Measurements from ENCODE around the gene BANP.

The BANP gene

DNA sequence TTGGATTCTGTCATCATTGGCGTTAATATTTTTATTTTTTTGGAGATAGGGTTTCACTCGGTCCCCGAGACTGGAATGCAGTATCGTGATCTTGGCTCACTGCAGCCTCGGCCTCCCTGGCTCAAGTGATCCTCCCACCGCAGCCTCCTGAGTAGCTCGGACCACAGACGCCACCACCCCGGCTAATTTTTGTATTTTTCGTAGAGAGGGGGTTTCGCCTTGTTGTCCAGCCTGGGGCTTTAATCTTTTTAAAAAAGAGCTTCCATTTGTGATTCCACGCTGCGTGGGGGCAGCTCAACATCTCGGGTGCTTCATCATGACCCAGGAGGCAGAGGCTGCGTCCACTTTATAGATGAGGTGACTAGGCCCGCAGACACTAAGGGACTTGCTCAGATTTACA lies 1.5 kb downstream of the BANP start:
- Histone ChIP-seq H3K9ac (no peak overlapping the region; the same call in 1 of the 2 replicates), H3K4me1 (ENCODE audit: low read depth, poor library complexity, severe bottlenecking) (peaks cover 48% of the 10 kb centered on the region), H4K20me1 (ENCODE audit: insufficient read depth) (no peaks in the 10 kb centered on the region), H3K79me2 (ENCODE audit: insufficient read depth, low read depth) (peaks cover 48% of the 10 kb centered on the region; the same call in 1 of the 2 replicates), H3K4me2 (peak overlapping the region; percentile 82; the same call in 1 of the 2 replicates), H3K36me3 (ENCODE audit: insufficient read depth) (no peaks in the 10 kb centered on the region), H2AFZ (ENCODE audit: low read depth) (no peak overlapping the region), H3K4me3 (IDR thresholded peaks at IDR 0.05; ENCODE audit: insufficient read depth, low read depth, low read length) (no peak overlapping the region), H3K27ac (no peak overlapping the region), H3K27me3 (ENCODE audit: insufficient read depth, low read depth) (no peaks in the 10 kb centered on the region)
- TF ChIP-seq, protein P1, sequence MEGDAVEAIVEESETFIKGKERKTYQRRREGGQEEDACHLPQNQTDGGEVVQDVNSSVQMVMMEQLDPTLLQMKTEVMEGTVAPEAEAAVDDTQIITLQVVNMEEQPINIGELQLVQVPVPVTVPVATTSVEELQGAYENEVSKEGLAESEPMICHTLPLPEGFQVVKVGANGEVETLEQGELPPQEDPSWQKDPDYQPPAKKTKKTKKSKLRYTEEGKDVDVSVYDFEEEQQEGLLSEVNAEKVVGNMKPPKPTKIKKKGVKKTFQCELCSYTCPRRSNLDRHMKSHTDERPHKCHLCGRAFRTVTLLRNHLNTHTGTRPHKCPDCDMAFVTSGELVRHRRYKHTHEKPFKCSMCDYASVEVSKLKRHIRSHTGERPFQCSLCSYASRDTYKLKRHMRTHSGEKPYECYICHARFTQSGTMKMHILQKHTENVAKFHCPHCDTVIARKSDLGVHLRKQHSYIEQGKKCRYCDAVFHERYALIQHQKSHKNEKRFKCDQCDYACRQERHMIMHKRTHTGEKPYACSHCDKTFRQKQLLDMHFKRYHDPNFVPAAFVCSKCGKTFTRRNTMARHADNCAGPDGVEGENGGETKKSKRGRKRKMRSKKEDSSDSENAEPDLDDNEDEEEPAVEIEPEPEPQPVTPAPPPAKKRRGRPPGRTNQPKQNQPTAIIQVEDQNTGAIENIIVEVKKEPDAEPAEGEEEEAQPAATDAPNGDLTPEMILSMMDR (conservative IDR thresholded peaks at IDR 0.05; ENCODE audit: low read depth, low read length), result no peak

DNA sequence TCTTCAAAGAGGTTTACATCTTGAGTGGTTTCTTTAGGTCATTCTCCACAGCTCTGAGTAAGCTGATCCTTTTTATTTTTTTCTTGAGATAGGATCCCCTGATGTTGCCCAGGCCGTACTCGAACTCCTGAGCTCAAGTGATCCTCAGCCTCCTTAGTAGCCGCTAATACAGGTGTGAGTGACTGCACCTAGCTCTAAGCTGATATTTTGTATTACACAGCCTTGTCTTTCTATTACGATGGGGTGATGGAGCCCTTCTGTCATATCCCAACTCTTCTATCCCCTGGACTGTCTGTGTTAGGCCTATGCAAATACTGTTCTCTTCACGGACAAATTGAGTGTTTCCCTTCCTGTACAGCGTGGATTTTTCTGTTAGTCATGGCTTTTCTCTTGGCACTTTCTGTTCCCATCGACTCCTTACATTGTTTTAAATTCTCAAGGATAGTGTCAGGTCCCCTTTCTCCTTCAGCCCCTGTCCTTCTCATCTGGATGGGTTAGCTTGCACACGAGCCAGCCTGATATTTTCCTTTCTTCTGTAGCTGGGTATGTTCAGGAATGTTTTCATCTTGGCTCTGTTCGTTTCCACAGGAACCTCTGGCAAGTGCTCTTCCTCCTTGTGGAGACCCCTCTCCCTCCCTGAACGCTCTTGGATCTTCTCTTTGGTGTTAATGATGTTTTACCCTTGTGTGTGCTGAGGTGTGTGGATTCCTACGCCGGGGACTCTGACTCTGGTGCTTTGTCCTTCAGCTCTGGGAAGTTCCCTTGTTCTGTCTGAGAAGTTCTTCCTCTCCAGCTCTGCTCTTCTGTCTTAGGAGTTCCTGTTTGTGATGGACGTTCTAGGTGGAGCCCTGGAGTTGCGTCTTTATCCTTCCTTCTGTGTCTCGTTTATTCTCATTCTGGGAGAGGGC lies 2.3 kb downstream of the BANP start:
- TF ChIP-seq, protein P1 (conservative IDR thresholded peaks at IDR 0.05; ENCODE audit: low read depth, low read length), result no peak
- no peaks in the 10 kb centered on the region for H3K36me3 ChIP-seq (ENCODE audit: insufficient read depth)
- H4K20me1 ChIP-seq (ENCODE audit: insufficient read depth), result no peaks in the 10 kb centered on the region
- no peak overlapping the region for H3K4me3 ChIP-seq (IDR thresholded peaks at IDR 0.05; ENCODE audit: insufficient read depth, low read depth, low read length)
- H3K79me2 ChIP-seq (ENCODE audit: insufficient read depth, low read depth), result peaks cover 56% of the 10 kb centered on the region; the same call in 1 of the 2 replicates
- no peaks in the 10 kb centered on the region for H3K27me3 ChIP-seq (ENCODE audit: insufficient read depth, low read depth)
- no peak overlapping the region for H2AFZ ChIP-seq (ENCODE audit: low read depth)
- H3K9ac ChIP-seq, result no peak overlapping the region
- H3K4me1 ChIP-seq (ENCODE audit: low read depth, poor library complexity, severe bottlenecking), result peaks cover 48% of the 10 kb centered on the region
- no peak overlapping the region for H3K27ac ChIP-seq
- no peak overlapping the region for H3K4me2 ChIP-seq

DNA sequence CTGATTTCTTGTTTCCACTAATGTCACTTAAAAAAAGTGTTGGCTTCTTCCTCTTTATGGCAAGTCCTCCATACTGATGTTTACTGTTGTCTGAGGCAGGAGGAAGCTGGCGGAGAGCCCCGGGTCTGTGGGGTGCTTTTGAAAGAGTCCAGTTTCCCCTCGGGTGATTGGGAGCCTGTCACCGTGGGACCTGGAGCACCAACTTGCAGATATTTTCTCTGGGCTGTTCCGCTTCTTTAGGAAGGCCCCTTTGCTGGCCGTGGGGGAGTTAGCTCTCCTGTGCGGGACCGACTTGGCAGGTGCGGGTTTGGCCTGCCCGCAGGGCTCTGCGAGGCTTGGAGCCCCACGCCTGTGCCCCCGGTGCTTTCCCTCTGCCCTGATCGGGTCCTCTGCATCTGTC lies 3.1 kb downstream of the BANP start:
- Histone ChIP-seq H4K20me1 (ENCODE audit: insufficient read depth) (no peaks in the 10 kb centered on the region), H2AFZ (ENCODE audit: low read depth) (no peak overlapping the region), H3K27me3 (ENCODE audit: insufficient read depth, low read depth) (no peaks in the 10 kb centered on the region), H3K4me2 (no peak overlapping the region), H3K27ac (no peak overlapping the region), H3K79me2 (ENCODE audit: insufficient read depth, low read depth) (peaks cover 63% of the 10 kb centered on the region; the same call in 1 of the 2 replicates), H3K4me1 (ENCODE audit: low read depth, poor library complexity, severe bottlenecking) (peaks cover 48% of the 10 kb centered on the region), H3K9ac (no peak overlapping the region), H3K36me3 (ENCODE audit: insufficient read depth) (no peaks in the 10 kb centered on the region), H3K4me3 (IDR thresholded peaks at IDR 0.05; ENCODE audit: insufficient read depth, low read depth, low read length) (no peak overlapping the region)
- TF ChIP-seq, protein P1 (conservative IDR thresholded peaks at IDR 0.05; ENCODE audit: low read depth, low read length), result no peak

GRCh38 chr16:87954826-87955225 lies 3.6 kb downstream of the BANP start:
- Histone ChIP-seq H4K20me1 (ENCODE audit: insufficient read depth) (no peaks in the 10 kb centered on the region), H3K4me2 (peak overlapping the region; percentile 72; the same call in 1 of the 2 replicates), H3K36me3 (ENCODE audit: insufficient read depth) (no peaks in the 10 kb centered on the region), H3K27ac (peak overlapping the region; percentile 80; the same call in 1 of the 2 replicates), H3K9ac (no peak overlapping the region; the same call in 1 of the 2 replicates), H3K4me1 (ENCODE audit: low read depth, poor library complexity, severe bottlenecking) (peaks cover 48% of the 10 kb centered on the region), H2AFZ (ENCODE audit: low read depth) (no peak overlapping the region), H3K79me2 (ENCODE audit: insufficient read depth, low read depth) (peaks cover 65% of the 10 kb centered on the region; the same call in 1 of the 2 replicates), H3K4me3 (IDR thresholded peaks at IDR 0.05; ENCODE audit: insufficient read depth, low read depth, low read length) (no peak overlapping the region), H3K27me3 (ENCODE audit: insufficient read depth, low read depth) (no peaks in the 10 kb centered on the region)
- TF ChIP-seq, protein P1 (conservative IDR thresholded peaks at IDR 0.05; ENCODE audit: low read depth, low read length), result no peak

All from KMS-11 (cell line).